ENCODE data around the gene REXO1. TPM values are rescaled to one million over a fixed set of nuclear protein-coding genes. Genes with fewer than 3 reads are reported as not detected.
"Not testable (repeated sequence)": the region's sequence is repeated elsewhere in the genome, so short reads cannot be mapped to it uniquely, and the experiment has no call there.

The REXO1 gene
- polyA plus RNA-seq, 1 experiment = 11.0 TPM

DNA sequence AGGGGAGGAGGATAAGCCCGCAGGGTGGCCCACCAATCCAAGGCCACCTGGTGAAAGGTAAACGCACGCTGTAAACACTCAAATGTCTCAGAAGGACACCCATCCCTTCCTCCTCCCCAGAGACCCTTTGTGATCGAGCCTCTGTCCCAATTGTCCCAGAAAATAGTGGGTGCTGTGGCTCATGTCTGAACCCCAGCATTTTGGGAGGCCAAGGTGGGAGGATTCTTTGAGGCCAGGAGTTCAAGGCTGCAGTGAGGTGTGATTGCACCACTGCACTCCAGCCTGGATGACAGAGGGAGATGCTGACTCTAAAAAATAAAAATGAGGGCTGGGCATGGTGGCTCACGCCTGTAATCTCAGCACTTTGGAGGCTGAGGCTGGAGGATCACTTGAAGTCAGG lies 40.1 kb upstream of the REXO1 start:
- CTCF ChIA-PET = interaction anchor here (0.6 to 0.7 kb wide), 2 partner anchors 151 to 347 kb away, joined by 3 read pairs; no protein-coding TSS in a partner anchor
- no peak overlapping the region for H3K4me3 ChIP-seq (ENCODE audit: low read depth, low read length)
- no peak for DNase-seq (ENCODE audit: low read depth)
- H3K36me3 ChIP-seq (ENCODE audit: control insufficient read depth, insufficient read depth, low read length) = no peaks in the 10 kb centered on the region
- TF ChIP-seq, protein P1, sequence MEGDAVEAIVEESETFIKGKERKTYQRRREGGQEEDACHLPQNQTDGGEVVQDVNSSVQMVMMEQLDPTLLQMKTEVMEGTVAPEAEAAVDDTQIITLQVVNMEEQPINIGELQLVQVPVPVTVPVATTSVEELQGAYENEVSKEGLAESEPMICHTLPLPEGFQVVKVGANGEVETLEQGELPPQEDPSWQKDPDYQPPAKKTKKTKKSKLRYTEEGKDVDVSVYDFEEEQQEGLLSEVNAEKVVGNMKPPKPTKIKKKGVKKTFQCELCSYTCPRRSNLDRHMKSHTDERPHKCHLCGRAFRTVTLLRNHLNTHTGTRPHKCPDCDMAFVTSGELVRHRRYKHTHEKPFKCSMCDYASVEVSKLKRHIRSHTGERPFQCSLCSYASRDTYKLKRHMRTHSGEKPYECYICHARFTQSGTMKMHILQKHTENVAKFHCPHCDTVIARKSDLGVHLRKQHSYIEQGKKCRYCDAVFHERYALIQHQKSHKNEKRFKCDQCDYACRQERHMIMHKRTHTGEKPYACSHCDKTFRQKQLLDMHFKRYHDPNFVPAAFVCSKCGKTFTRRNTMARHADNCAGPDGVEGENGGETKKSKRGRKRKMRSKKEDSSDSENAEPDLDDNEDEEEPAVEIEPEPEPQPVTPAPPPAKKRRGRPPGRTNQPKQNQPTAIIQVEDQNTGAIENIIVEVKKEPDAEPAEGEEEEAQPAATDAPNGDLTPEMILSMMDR (IDR thresholded peaks at IDR 0.05; ENCODE audit: insufficient read depth, low read depth, low read length) = no peak
- POLR2A ChIA-PET = no interaction called here
- no peaks in the 10 kb centered on the region for H3K27me3 ChIP-seq (ENCODE audit: control insufficient read depth, insufficient read depth, low read length)

DNA sequence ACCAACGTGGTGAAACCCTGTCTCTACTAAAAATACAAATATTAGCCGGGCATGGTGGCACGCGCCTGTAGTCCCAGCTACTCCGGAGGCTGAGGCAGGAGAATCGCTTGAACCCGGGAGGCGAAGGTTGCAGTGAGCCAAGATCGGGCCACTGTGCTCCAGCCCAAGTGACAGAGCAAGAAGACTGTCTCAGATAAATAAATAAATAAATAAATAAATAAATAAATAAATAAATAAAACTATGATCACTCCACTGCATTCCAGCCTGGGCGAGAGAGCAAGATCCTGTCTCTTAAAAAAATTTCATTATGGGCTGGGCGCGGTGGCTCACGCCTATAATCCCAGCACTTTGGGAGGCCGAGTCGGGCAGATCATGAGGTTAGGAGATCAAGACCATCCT lies 38.1 kb upstream of the REXO1 start:
- POLR2A ChIA-PET; H3K4me3 ChIP-seq (ENCODE audit: low read depth, low read length); DNase-seq (ENCODE audit: low read depth); H3K27me3 ChIP-seq (ENCODE audit: control insufficient read depth, insufficient read depth, low read length); H3K36me3 ChIP-seq (ENCODE audit: control insufficient read depth, insufficient read depth, low read length): not testable (repeated sequence)
- CTCF ChIA-PET = interaction anchor here (0.7 kb wide), 1 partner anchor 9 kb away, joined by 3 read pairs; no protein-coding TSS in a partner anchor

DNA sequence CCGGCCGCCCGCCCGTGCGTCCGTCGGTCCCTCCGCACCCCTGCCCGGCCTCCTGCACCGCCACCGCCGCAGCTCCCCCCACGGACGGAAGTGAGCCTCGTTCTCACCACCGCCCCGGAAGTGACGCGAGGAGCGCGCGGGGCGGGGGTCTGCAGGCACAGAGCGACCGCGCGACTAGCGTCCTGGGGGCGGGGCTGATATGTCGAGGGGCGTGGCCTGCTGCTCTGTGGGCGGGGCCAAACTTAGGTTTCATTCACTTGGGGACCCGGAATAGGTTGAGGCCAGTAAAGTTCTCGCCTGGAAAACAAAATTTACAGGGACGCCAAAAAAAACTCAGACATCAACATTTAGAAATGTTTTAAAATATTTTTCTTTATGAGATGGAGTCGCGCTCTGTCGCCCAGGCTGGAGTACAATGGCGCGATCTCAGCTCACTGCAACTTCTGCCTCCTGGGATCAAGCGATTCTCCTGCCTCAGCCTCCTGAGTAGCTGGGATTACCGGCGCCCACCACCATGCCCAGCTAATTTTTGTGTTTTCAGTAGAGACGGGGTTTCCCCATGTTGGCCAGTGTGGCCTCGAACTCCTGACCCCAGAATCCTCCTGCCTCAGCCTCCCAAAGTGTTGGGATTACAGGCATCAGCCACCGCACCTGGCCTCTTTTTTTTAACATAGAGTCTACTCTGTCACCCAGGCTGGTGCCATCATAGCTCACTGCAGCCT lies 37.3 kb upstream of the REXO1 start, which contains the start of gene ABHD17A:
Gene ABHD17A, minus strand, starts transcription at position 99 of the 722 bp plus-strand sequence. CDS start 3,930 bp downstream, outside the sequence.
- H3K4me3 ChIP-seq (ENCODE audit: low read depth, low read length) = peak within 1 kb of the TSS; percentile 81
- H3K36me3 ChIP-seq (ENCODE audit: control insufficient read depth, insufficient read depth, low read length); POLR2A ChIA-PET; H3K27me3 ChIP-seq (ENCODE audit: control insufficient read depth, insufficient read depth, low read length): not testable (repeated sequence)
- CTCF ChIA-PET = interaction anchor here (0.7 to 1.1 kb wide), 2 partner anchors 10 kb away, joined by 3 to 6 read pairs; no protein-coding TSS in a partner anchor
- peak; percentile 49 for DNase-seq (ENCODE audit: low read depth)

DNA sequence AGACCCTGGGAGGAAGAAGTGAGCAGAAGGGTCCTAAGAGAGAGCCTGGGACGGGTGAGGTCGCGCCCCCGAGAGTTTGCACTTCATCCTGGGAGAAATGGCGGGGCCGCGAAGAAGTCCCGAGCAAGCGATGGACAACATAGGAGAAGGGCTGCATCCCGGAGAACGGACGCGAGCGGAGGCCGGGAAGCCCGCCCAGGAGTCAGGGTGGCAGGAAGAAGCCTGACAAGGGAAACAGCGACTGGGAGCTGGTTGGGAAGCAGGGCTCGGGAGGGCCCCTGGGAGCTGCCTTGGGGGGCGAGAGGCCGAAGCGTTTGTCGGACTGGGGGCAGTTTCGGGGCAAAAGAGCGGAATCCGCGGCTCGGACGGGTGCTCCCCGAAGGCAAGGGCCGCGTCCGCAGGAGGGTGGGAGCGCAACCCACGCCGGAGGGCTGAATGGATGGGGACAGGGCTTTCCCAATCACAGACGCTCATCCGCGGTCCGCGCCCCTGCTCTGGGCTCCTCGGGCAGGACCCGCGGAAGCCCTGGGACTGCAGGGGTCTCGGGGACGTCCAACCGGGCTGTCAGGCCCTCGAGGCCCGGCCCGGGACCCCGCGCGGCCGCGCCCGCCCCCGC lies 36.5 kb upstream of the REXO1 start:
- H3K36me3 ChIP-seq (ENCODE audit: control insufficient read depth, insufficient read depth, low read length) = peaks cover 5% of the 10 kb centered on the region; the same call in 1 of the 2 replicates
- TF ChIP-seq, protein P1 (IDR thresholded peaks at IDR 0.05; ENCODE audit: insufficient read depth, low read depth, low read length) = no peak
- DNase-seq (ENCODE audit: low read depth) = no peak
- ChIA-PET CTCF (interaction anchor here (1.1 kb wide), 1 partner anchor 9 kb away, joined by 6 read pairs; no protein-coding TSS in a partner anchor), POLR2A (no interaction called here)
- no peaks in the 10 kb centered on the region for H3K27me3 ChIP-seq (ENCODE audit: control insufficient read depth, insufficient read depth, low read length)
- H3K4me3 ChIP-seq (ENCODE audit: low read depth, low read length) = peak overlapping the region; percentile 81

DNA sequence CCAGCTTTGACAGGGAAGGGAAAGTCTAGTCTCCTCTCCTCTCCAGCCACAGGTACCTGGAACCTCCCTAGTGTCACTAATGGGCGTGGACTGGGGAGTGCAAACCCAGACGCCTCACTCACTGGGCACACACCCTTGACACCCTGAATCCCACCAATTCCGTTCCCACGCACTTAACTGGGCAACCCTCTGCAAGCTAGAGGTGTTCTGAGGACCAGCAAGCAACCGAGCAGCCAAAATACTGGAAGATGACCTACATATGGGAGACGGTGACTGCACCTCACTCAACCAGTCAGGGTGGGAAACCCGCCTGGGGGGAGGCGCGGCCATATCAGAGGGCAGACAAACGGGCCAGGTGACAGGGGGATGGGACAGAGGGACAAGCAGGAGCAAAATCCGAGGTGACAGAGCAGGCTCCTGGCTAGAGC lies 36.0 kb upstream of the REXO1 start:
- Histone ChIP-seq H3K36me3 (ENCODE audit: control insufficient read depth, insufficient read depth, low read length) (peaks cover 5% of the 10 kb centered on the region; the same call in 1 of the 2 replicates), H3K27me3 (ENCODE audit: control insufficient read depth, insufficient read depth, low read length) (no peaks in the 10 kb centered on the region), H3K4me3 (ENCODE audit: low read depth, low read length) (peak overlapping the region; percentile 81)
- ChIA-PET CTCF (interaction anchor here (1.1 kb wide), 1 partner anchor 8 kb away, joined by 6 read pairs; no protein-coding TSS in a partner anchor), POLR2A (no interaction called here)
- DNase-seq (ENCODE audit: low read depth) = no peak
- TF ChIP-seq, protein P1 (IDR thresholded peaks at IDR 0.05; ENCODE audit: insufficient read depth, low read depth, low read length) = no peak

DNA sequence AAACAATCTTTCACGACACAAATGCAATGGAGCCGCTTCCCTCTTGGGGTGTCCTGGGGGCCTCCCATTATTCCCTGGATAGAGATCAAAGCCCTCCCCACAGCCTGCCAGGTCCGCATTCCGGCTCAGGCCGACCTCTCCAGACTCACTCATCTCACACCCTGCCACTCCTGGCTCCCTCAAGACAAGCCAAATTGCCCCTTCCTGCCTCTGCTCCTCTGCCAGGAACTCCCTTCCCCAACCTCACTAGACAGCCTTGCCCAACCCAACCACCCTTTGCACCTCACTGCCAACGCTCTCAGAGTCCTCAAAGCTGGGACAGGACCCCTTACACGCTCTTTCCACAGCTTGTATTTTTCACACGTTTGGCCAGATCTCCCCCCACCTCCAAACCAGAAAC lies 35.5 kb upstream of the REXO1 start:
- CTCF ChIA-PET = no interaction called here
- TF ChIP-seq, protein P1 (IDR thresholded peaks at IDR 0.05; ENCODE audit: insufficient read depth, low read depth, low read length) = no peak
- peak overlapping the region; percentile 81 for H3K4me3 ChIP-seq (ENCODE audit: low read depth, low read length)
- DNase-seq (ENCODE audit: low read depth) = no peak
- no peaks in the 10 kb centered on the region for H3K27me3 ChIP-seq (ENCODE audit: control insufficient read depth, insufficient read depth, low read length)
- H3K36me3 ChIP-seq (ENCODE audit: control insufficient read depth, insufficient read depth, low read length) = peaks cover 5% of the 10 kb centered on the region; the same call in 1 of the 2 replicates
- POLR2A ChIA-PET = no interaction called here

All from BJ (cell line).